HG03280 (cell line): ENCODE results near the gene CERK.
"Not testable (repeated sequence)": the region's sequence is repeated elsewhere in the genome, so short reads cannot be mapped to it uniquely, and the experiment has no call there.

Source experiments
- ATAC-seq: cut with Tn5 transposase; IDR thresholded peaks from one replicate; pipeline ENCODE4 v1.9.1; 2021; ENCODE audit warnings: mild to moderate bottlenecking, moderate library complexity; ENCODE audit not compliant: unreplicated experiment

The CERK gene

DNA sequence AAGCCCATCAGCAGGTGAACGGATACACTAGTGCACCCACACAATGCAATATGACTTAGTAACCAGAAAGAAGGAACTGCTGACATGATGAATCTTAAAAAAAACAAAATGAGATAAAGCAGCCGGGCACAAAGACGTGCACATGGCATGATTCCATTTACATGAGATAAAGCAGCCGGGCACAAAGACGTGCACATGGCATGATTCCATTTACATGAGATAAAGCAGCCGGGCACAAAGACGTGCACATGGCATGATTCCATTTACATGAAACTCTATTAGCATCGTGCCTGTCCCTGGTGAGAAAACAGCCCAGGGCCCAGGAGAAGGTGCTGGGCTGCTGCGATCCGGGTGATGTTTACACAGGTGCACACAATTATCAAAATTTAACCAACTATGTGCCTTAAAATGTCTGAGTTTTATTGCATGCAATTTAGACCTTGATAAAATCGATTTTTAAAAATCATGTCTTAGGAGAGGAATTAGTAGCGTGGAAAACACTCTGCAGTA lies 3.8 kb downstream of the CERK start:
- not testable (repeated sequence) for ATAC-seq

DNA sequence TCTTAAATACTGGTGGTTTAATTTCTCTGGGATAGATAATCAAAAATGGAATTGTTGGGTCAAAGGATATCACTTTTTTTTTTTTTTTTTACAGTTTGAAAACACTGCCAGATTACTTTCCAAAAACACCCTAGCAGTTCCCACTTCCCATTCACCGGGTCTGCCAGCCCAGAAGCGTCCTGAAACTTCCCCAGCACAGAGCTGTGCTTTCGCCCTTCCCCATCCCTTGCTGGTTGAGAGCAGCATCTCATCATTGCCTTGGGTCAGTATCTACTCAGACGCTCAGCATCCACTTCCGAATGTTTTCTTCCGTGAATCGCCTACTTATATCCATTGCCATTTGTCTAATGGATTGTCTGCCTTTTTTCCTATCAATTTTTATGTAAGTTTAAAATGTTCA lies 5.5 kb downstream of the CERK start:
- no peak for ATAC-seq

DNA sequence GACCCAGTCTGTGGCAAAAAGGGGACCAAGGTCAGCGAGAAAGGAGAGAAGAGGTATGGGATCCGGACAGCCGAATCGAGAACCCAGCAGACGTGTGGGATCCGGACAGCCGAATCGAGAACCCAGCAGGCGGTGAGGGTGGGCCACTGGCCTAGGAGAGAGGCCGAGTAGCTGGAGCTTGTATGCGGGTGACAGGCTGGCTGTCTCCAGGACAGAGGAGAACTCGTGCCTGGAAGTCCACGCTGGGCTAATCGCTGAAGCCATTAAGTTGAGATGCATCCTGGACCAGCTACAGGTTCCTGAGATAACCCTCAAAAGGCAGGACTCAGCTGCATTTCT lies 6.0 kb downstream of the CERK start:
- ATAC-seq, result no peak

GRCh38 chr22:46731246-46732040 lies 6.6 kb downstream of the CERK start:
- ATAC-seq, result no peak

- no peak for ATAC-seq
These were observed 7.3 kb downstream of the CERK start for GRCh38 chr22:46730568-46731245.

- no peak for ATAC-seq
These were observed 9.6 kb downstream of the CERK start for GRCh38 chr22:46728470-46728869.

- no peak for ATAC-seq
These were observed 10.2 kb downstream of the CERK start for GRCh38 chr22:46727813-46728364.

DNA sequence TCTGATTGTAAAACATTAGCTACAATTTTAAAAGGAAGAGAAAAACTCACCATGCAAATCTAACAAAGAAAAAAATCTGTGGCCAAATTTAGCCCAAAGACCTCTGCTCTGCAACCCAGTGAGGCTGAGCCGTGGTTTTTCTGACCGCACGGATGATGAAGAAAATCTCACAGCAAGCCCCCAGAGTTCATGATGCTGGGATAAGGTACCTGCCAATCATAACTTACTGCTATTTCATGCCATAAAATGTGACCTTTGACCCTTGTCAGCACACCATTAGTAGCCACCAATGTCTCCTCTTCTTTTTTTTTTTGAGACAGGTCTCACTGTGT lies 11.1 kb downstream of the CERK start:
- ATAC-seq, result no peak

DNA sequence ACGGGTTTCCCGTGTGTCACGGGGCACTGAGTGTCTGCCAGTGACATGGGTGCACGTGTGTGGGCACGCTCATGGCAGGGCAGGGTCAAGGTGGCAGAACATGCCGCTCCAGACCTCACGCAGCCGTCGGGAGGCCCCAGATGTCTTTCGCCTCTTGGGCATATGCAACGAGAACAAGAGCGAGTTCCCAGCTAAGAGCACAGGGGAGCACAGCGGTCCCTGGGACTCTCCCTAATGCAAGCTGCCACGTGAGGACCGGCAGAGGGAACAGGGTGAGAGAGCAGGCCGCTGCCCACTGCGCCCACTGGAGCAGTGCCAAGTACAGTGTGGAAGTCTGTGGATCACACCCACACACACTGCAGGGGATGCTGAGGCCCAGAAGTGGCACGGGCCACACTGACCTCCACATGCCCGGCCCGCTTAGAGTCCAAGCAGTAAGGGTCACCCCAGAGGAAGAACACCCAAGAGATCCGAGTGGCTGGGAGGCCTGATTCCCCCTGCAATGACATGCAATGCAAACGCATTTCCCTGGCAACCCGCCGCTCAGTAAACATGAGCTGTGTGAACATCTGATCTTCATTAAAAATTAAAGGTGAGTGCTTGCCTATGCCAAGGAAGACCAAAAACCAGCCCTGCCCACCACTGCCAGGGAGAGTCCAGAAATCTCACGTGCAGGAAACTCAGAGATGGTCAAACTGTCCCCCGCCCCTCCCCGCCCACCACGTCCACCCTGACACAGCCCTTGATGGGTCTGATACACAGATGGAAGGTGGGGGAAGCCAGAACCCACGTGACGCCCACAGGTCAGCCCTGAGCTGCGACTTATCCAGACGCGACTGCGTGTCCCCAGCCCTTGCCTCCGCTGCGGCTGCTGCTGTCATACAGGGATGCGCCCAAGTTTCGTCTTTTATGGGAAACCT lies 11.7 kb downstream of the CERK start:
- no peak for ATAC-seq

- no peak for ATAC-seq
These were observed 13.0 kb downstream of the CERK start for GRCh38 chr22:46725096-46725495.

GRCh38 chr22:46723882-46724281 lies 14.2 kb downstream of the CERK start:
- ATAC-seq, result no peak

- ATAC-seq, result no peak
These were observed 16.5 kb downstream of the CERK start for GRCh38 chr22:46721501-46722085.

- ATAC-seq, result no peak
These were observed 18.1 kb downstream of the CERK start for GRCh38 chr22:46719921-46720320.

DNA sequence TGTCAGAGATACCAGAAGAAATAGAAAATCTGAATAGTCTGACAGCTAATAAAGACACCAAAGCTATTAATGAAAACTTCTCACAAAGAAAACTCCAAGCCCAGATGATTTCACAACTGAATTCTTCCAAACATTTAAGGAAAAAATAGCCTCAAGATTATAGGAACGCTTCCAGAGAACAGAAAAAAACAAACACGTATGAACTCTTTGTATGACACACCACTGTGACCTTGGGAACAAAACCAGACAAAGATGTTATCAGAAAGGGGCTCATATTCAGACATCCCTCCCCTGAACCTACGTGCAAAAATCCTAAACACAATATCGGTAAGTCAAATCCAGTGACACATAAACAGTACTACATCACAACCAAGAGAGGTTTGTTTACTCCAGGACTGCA lies 23.5 kb downstream of the CERK start:
- ATAC-seq, result no peak

- ATAC-seq, result no peak
These were observed 25.8 kb downstream of the CERK start for GRCh38 chr22:46712288-46712687.

GRCh38 chr22:46710806-46711205 lies 27.2 kb downstream of the CERK start:
- ATAC-seq, result no peak

GRCh38 chr22:46708766-46709330 lies 29.2 kb downstream of the CERK start:
- no peak for ATAC-seq

DNA sequence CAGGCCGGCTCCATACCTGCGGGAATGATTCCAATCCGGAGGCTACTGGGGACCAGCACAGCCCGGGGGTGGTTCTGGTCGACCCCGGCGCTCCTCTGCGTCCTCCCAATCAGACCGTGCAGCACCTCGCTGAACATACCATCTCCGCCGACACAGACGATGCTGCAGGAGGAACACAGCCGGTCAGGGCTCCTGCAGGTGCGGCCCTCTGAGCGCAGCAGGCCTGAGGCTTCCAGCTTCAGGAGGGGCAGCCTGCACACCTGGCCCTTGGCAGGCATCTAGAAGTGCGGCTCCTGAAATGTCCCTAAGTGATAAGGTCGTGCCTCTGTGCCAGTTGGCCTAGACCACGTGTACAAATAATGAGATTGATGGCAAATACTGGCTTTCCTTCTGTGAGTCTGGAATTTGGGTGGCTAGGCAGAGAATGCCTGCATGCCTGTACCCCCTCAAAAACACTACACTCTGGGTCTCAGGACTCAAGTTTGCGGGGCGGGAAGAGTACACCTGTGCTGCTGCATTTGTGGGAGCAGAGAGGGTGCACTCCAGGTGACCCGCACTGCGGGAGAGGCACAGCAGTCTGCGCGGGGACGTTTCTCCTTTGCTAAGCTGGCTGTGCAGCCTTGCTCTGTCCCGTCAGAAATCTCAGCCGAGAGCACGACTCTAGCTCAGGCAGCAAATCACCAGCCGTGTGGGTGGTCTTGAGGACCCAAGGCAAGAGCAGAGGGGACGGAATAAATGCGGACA lies 30.1 kb downstream of the CERK start:
- no peak for ATAC-seq

- no peak for ATAC-seq
These were observed 30.7 kb downstream of the CERK start for GRCh38 chr22:46707305-46707704.

DNA sequence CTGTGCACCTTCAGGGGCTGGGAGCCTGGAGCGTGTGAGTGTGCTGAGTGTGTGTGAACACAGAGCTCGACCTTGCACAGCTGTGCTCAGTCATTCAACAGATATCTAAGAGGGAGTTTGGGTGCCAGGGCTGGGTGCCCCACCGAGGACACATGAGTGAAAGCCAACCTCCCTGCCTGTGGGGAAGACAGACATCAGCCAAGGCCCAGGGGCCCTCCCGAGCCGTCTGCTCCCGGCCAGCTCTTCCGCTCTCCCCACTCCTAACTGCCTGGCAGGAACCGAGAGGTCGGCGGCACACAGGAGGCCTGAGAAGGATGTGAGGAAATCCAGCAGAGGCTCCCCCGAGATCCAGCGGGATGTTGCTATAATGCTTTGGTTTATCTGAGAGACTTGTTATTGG lies 32.0 kb downstream of the CERK start:
- ATAC-seq, result no peak
